Left forelimb (tissue), 1 donor: ENCODE data around the gene PARM1.

Experiments
- DNase-seq: peaks from one replicate; pipeline ENCODE4 v3.0.0-alpha.2; 2018; ENCODE audit warnings: low spot score

PARM1 gene

DNA sequence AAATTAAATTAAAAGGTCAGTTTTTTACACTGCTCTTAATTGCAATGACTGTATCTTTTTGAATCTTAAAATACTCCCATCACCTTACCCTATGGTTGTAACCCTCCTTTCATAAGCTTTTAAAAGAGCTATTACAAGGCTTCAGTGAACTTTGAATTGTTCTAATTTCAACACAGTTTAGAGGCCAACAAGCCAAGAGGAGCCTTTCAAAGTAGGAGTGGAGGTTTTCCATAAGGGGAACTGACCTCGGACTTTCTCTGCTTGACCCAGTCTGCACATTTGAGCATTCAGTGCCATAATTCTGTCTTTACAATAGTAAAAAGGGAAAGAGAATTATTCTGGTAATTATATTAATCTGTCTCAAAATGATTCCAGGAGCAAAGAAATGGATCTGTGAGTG lies 98.9 kb downstream of the PARM1 start:
- DNase-seq: no peak

DNA sequence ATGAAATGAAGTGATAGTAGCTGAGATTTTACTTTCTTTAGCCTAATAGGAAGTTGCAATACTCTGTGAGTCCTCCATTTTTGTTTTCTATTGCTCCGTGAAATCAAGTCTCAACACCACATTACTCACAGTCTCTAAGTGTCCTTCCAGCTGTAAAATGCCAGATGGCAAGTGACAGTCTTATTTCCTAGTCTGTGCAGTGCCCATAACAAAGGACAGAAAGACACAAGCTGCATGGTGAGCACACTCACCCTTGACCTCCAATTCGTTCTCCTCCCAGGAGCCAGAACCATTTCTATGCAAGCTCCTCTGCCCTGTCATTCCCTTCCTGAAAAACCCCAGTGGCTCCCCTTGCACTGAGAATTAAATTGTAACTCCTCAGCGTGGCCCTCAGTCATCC lies 101.6 kb downstream of the PARM1 start:
- no peak for DNase-seq

DNA sequence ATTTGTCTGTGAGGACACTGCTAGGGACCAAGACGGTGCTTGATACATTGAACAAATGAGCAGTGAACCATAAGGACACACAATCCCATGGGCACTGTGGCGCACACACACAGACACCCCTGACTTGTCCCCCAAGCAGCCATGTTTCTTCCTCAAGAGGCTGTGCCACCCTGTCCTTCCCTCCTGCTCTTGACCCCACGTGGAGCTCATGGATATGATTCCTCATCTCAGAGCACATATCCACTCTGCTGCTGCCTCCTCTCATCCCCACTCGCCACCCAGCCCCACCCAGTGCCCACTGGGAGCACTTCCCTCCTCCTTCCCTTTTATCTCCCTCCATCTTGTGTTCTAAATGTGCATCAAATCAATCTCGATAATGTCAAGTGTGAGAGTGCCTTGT lies 102.4 kb downstream of the PARM1 start:
- no peak for DNase-seq

DNA sequence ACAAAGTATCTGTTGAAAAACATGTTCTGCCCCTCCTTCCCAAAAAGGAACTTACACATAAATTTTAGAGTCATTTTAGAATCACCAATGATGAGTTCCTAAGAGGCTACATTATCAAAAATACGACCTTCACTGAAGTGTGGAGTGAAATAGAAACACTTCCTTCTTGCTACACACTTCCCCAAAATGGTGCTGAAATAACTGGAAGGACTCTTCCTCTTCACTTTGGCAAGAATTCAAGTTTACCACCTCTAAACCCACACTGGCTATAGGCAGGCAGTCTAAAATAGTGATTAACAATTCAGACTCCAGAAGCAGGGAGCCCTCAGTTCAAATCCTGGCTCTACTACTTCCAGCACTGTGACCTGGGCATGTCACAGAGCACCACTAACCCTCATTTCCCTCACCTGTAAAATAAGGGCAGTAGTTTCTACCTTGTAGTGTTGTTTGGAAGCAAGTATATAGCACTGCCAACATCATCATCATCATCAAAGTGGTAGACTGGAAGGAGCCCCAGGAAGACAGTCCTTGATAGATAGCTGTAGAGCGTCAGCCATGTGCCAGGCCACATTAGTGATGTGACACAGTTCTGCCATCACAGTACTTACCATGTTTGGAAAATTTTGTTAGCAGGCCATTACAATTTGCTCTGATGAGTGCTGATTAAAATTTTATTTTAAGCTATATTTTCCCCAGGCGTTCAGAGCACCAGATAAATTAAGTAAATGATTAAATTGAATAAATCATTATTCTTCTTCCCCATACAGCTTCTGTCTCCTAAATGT lies 103.3 kb downstream of the PARM1 start:
- no peak for DNase-seq

DNA sequence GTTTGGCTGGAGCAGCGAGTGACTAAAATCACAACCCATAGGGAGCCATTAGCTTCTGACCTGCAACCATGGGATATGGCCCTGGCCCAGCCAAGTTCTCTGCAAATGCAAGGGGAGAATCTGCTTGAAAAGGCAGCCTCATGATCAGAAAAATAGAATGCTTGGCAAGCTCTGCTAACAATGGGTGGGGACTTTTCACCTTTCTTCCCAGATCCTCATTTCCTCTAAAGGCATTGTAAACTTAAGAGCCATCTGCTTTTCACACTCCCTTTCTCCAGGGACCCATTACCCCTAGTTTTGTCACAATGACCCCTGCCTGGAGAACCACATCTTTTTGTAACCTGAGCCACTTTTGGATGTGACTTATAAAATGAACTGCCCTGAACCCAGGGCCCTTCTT lies 104.3 kb downstream of the PARM1 start:
- DNase-seq: peak; percentile 76

DNA sequence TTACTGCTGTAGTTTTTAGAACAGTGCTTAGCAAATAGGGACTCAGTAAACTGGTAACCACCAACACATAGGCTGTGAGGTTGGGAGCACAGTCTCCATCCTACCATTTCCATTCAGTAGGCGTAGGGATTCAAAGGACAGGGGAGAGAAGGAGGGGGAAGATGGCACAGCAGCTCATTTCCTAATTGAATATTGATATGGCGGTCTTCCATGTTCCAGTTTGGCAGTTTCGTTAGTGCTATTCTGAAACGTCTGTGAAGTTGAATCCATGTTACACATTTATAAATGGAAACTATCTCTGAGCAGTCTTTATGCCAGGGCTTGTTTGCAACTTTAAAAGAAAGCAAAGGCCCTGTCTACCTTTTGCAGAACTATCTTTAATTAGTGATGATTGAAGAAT lies 105.5 kb downstream of the PARM1 start:
- DNase-seq: no peak

DNA sequence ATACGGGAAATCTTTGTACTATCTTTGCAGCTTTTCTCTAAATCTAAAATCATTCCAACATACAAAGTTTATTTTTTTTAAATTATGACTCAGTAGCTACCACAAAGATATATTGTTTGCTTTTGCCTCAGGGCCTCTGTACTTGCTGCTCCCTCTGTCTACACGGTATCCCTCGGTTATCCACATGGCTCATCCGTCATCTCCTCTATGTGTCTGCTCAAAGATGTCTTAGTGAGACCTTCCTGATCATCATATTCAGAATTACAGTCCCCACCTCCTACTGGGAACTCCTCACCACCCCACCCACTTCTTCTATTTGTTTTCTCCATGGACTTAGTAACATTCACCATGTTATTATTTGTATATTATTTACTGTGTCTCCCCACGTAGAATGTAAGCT lies 107.8 kb downstream of the PARM1 start:
- DNase-seq: no peak

DNA sequence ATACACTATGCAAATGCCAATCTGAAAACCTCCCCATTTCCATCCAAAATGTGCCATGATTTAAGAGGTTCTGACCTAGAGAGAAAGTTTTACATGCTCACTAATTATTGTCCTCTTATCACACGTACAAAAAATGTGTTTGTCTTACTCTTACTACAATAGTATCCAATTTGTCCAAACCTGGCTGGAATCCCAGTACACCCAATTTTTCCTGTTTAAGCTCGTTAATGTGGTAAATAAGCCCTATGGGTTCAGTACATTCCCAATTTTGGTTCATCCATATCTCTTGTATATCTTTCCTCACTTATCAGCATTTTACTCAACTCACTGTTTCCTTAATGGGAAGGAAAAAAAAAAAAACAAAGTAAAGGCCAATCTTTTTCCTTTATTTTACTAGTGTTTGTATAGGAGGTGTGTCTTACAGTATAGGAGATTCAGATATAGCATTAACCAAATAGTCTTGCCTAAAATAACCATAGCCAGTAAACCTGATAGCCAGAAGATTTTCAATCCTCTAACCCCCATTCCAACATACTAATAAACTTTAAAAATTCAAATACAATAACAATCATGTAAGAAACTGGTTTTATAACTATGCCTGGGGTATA lies 109.8 kb downstream of the PARM1 start:
- DNase-seq: no peak

DNA sequence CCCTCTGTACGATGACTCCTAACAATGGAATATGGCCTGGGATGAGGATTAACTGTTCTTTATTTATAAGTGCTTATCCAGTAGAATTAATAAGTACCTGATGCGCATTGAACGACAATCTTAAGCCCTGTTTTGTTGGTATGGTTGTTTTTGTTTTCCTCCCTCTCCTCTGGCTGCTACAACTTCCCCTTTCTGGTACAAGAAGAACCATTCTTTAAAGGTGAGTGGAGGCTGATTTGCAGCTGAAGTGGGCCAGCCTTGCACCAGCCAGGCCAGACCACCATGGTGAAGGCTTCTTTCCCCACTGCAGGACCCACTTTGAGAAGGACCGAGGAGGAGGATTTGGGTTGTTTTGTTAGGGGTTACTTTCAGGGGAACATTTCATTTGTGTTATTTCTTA lies 113.3 kb downstream of the PARM1 start:
- no peak for DNase-seq

DNA sequence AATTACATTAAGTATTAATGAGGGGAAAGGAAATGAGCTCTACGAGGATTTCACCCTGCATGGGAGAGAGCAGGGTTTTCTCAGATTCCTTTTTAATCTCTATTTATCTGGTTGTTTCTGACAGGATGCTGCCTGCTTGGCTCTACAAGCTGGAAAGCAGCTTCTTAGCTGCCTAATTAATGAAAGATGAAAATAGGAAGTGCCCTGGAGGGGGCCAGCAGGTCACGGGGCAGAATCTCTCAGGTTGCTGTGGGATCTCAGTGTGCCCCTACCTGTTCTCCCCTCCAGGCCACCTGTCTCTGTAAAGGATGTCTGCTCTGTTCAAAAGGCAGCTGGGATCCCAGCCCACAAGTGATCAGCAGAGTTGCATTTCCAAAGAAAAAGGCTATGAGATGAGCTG lies 113.7 kb downstream of the PARM1 start:
- no peak for DNase-seq

DNA sequence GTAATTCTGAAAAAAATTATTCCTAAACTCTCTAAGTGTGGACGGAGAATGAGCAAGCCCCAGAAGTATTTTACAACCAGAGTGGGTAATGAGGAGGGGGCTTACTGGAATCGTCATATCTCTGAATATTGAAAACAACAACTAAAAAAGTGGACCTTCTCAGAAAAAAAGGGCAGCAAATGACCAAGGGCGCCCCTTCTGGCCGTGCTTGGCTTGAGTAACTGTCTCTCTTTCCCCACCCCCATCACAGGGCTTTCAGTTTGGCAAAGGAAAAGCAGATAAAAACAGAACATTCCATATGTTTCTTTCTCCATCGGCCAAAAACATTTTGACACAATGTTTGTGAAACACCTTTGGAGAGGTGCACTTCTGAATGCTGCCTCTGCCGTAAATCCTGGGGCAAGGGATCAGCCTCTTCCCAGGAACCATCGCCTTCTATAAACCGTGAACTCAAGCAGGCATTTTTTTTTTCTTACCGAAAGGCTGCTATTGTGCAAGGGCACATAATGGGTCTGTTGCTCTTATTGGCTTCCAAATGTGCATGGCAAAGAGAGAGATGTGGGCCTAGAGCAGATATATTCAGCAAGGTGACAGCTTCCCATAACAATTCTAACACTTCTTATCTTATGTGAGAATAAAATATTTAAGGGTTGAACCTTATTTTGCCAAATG lies 115.4 kb downstream of the PARM1 start:
- no peak for DNase-seq

DNA sequence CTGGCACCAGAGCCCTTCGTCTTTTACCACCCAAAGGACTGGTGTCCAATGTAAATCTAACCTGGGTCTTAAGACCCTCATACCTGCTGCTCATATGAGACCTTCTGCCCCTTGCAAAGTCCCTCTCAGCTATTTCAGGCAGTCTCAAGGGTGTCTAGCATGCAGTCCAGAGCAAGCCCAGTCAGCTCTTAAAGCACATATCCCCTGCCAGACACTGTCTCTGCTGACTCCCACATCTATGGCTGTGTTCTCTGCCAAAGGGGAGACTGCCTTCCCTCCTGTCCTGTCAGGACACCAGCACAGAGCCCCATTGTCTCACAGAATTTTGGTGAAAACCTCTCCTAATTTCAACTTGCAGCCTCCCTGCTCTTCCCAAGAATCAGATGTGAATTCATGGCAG lies 118.5 kb downstream of the PARM1 start:
- no peak for DNase-seq

DNA sequence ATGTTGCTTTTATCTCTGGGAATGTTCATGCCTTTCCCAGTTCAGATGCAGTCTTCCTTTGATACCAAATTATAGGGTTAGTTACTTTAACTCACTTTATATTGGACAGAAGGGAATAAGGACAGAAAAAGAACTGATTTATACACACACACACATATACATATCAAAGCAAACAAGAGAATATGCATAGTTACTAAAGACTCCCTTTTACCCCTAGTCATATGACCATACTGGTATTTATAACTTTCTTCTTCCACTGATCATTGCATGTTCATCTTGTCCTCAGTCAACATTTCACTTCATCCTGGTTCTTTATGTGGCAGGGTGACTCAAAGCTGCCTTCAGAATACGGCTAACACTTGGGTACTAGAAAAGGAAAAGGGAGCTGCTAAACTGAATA lies 120.4 kb downstream of the PARM1 start:
- DNase-seq: no peak

DNA sequence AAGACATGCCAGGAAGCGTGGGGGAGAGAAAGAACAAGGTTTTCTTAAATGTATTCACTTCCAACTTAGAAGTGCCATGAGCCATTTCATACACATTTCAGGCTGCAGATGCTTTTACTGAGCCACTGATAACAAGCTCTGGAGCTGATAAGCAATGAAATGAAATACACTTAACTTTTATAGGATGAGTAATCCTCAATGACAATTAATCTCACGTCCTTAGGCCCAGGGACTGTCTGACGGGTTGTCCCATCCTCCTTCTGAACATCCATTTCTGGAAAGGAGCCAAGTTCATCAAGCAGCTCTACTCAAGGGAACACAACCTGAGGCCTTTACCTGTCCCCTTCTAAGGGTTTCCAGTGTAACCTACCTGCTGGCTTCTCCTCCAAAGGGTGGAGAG lies 121.2 kb downstream of the PARM1 start:
- DNase-seq: no peak

DNA sequence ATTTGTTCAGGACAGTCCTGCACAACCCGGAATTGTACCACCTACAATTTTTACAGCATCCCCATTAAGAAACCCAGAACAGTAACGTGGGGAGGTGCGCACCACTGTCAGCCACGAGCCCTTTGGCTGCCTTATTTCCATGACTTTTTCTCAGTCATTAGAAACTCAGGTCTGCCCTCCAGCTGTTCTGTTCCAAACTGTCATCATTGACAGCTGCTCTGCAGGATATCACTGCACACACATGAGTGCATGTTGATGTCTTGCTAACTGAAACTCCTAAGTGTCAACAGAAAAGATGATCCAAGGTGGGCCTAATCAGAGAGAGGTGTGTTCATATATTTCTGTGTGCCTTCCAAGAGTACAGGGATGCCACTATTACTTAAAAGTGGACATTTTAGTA lies 123.4 kb downstream of the PARM1 start:
- no peak for DNase-seq

DNA sequence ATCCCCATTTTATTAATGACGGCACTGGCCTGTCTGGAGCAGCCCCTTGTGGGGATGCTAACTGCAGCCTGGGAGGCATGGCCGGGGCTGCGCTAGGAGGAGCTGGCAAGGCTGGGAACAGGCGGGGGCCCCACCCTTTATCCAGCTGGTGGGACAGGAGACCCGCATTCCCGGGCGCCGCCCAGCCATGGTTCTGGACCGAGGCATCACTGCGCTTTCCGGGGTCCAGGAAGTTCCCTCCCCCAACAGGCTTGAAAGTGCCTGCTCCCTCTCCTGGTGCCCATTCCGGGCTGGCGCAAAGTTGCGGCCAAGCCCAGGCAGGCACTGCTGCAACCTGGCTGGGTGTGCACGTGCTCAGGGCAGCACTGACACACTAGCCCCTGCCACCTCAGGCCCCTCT lies 124.5 kb downstream of the PARM1 start:
- no peak for DNase-seq

DNA sequence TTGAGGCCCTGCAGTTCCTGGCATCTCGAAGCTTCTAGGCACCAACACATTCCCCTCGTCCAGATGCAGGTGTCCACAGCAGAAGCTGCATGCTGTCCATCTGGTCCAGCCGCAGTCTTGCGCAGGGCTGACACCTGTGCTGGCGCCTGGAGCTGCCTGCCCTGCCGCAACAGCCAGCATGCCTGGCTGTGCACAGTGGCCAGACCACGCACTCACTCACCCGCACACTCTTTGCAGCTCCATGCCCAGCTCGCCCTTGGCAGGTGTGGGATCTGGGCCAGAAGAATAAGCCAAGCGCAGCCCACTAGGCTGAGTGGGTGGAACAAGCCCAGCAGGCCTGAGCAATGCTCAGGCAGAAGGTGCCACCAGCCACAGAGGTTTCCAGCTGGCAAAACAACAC lies 125.6 kb downstream of the PARM1 start:
- no peak for DNase-seq

DNA sequence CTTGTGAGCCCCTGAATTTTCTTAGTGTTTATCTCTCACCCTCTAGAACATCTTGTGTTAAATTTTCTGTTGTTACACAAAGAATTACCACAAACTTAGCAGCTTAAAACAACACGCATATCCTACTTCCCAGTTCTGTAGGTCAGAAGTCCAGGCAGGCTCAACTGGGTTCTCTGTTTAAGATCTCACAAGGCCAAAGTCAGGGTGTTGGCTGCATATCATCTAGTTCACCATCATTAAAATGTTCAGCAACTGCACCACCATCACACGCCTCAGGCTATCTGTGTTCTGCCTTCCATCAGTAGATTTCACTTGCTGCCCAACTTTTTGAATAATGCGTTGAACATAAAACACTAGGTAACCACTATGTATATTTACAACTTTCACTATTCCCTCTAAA lies 130.5 kb downstream of the PARM1 start:
- DNase-seq: no peak

DNA sequence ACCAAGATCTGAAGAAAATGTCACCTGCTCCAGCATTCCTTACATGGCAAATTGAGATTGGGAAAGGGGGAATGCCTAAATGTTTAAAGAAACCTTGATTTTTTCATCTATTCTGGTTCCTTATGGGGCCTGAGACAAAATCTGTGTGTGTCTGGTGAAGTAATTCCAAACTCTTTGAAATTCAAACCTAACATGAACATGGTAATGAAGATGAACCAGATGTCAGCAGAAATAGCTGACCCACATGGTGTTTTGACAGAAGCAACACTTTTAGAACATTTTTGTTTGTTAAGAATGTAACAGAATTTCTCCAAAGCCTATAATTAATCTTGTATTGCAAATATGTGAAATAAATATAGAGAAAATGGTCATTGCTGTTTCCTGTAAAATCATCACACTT lies 133.0 kb downstream of the PARM1 start:
- no peak for DNase-seq

DNA sequence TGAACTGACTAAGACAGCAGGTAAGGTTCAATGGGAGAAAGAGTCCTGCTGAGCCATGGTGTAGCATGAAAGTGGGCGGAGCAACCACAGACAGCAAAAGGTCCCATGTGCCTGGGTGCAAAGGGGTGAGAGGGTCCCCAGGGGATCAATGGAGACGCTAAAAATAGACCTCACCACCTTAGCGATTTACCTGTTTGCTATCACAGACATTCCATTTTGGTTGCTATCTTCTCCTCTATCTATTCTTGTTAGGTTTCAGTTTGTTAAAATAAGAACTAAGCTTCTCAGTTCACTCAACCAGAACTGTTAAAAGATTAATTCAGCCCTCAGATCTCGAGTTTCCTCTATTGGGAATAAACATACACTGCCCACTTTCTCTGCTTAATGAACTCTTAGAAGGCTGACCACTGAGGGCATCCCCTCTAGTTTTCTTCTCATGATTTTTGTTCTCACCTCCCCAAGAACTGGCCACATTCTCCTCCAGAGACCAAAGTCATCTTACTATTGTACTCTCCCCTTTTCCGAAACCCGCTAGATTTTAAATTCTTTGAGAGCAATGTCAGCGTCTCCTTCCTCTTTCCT lies 136.7 kb downstream of the PARM1 start:
- DNase-seq: no peak

DNA sequence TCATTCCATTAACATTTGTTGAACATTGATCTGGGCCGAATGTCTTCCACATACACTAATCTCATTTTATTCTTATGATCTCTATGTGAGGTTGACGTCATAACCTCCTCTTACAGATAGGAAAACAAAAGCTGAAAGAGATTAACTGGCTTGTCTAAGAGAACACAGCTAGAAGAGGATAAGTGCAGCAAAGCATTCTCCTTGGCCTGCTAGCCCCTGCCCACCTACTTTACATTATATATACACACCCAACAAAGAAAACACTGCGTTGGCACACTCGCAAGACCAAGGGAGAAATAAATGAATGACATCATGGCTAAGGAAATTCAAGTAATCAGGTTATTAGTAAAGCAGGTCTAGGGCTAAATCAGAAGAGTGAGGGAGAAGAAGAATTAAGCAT lies 138.4 kb downstream of the PARM1 start:
- DNase-seq: no peak

DNA sequence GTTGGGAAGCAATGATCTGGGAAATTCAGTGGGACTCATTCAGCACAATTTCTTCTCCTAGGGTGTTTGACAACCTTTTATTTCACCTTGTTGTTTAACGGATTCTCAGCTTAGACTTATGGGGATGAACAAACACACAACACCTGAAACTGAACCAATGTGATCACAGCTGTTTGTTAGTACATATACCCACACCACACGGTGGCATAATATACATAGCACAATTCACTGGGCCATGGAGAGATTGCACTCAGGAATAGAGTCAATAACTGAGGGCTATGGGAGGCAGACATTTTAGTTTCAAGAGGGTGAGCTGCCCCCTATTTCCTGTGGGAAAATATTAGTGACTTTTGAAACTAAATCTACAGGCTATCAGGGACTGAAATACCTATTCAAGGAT lies 148.0 kb downstream of the PARM1 start:
- no peak for DNase-seq

DNA sequence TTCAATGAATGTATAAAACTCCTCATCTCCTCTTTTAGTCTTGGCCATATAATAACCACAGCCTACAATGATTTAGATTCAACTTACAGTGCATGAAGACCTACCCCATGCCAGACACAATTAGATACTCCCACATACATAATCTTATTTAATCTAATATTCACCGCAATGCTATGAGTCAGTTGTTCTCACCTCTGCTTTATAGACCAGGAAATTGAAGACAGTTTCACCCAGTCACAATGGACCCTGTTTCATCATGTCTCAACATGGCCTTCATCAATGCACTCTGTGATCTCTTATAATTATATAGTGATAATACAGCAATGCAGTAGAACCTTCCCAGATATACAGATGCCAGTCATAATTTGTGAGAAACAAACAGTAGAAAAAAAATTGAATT lies 148.6 kb downstream of the PARM1 start:
- no peak for DNase-seq
